Erythroblast (primary cell): ENCODE data around the gene SACM1L.

Experiments
- GATA1 ChIP-seq: IDR thresholded peaks from 2 replicates; pipeline ENCODE4 v1.6.1; 2011; ENCODE audit warnings: low read depth, mild to moderate bottlenecking, control low read depth, low read length, moderate library complexity
- POLR2A ChIP-seq: IDR thresholded peaks from 2 replicates; pipeline ENCODE4 v1.6.1; 2011; ENCODE audit warnings: mild to moderate bottlenecking, low read length

- TF ChIP-seq POLR2A (no peak), GATA1 (no peak)
Observed at GRCh38 chr3:45682311-45682710, 6.9 kb upstream of the SACM1L start.
